HG03521 (cell line): ENCODE results near the gene ELMO1.
A peak's percentile ranks its signal among the peaks of the same experiment; 100 is the strongest.

ENCODE experiments used
- ATAC-seq: cut with Tn5 transposase; IDR thresholded peaks from one replicate; pipeline ENCODE4 v1.9.1; 2021; ENCODE audit warnings: mild to moderate bottlenecking, moderate library complexity; ENCODE audit not compliant: unreplicated experiment

ELMO1 gene

GRCh38 chr7:37376386-37376785, 72.3 kb downstream of the ELMO1 start:
- ATAC-seq: no peak

- ATAC-seq: no peak
Measured at GRCh38 chr7:37372750-37373149, 75.9 kb downstream of the ELMO1 start.

- no peak for ATAC-seq
Measured at GRCh38 chr7:37371755-37372154, 76.9 kb downstream of the ELMO1 start.

DNA sequence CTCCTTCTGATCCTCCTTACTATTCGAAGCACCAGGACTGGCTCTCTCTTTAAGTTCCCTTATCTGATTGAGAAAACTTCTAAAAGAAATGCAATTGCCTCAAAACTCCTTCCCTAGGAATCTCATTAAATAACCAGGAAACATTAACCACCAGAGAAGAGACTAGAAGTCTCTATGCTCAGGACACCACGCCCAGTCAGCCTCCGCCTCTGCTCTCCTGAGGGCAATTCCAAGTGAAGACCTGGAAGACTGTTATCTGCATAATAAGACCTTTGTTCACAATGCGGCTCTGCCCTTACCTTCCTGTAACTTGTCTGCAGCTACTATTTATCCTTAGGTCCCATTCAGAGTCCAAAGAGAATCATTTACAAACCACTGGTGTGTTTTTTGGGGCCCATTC, 78.8 kb downstream of the ELMO1 start:
- no peak for ATAC-seq

DNA sequence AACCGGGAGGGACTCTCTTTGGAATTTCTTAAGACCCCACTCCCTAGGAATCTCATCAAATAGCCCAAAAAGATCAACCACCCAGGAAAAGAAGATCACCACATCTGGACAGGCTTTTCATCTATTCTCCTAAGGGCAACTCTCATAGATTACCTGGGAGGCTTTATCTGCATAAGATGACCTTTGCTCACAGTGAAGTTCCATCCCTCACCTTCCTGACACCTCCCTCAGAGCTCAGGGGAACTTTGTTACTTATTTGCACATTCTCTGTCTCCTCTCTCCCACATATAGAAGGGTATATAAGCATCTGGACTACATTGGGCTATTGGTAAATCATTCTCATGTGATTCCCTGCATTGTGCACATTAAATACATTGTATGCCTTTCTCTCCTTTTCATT, 80.1 kb downstream of the ELMO1 start:
- ATAC-seq: no peak

DNA sequence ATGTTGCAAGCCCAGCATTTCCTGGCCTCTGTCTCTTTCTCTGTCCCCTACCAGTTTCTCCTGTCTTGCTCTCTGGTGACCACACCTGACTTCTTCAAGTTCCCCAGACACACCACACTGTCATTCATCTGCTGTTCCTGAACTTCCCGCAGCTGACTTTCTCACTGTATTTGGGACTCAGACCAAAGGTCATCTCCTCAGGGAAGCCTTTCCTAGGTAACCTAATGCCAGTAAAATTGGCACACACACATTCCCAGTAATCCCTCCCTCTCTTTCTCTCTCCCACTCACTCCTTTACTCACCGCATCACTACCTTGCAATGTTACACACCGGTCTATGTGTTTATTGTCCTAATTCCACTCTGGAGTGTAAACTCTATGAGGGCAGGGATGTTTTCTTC, 81.7 kb downstream of the ELMO1 start:
- ATAC-seq: no peak

DNA sequence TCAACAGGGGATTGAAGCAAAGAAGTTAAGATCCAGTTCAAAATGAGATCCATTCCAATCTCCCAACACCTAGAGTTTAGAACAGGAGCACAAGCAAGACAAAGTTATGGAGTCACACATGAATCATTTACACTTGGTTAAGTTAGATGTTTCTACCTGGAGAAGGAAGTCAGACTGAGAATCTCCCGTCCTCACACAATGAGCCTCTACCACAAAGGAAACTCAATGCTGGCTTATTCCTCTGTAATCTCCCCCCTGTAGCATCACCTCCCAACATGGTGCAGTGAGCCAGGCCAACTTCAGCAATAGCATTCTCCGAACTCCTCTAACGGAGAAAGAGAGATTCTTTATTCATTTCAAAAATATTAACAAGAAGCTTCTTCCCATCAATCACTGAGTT, 82.2 kb downstream of the ELMO1 start:
- no peak for ATAC-seq

- ATAC-seq: no peak
Measured at GRCh38 chr7:37365405-37365804, 83.3 kb downstream of the ELMO1 start.

- ATAC-seq: no peak
Measured at GRCh38 chr7:37364856-37365255, 83.8 kb downstream of the ELMO1 start.

- ATAC-seq: no peak
Measured at GRCh38 chr7:37363536-37364491, 84.8 kb downstream of the ELMO1 start.

GRCh38 chr7:37362802-37363201, 85.9 kb downstream of the ELMO1 start:
- no peak for ATAC-seq

DNA sequence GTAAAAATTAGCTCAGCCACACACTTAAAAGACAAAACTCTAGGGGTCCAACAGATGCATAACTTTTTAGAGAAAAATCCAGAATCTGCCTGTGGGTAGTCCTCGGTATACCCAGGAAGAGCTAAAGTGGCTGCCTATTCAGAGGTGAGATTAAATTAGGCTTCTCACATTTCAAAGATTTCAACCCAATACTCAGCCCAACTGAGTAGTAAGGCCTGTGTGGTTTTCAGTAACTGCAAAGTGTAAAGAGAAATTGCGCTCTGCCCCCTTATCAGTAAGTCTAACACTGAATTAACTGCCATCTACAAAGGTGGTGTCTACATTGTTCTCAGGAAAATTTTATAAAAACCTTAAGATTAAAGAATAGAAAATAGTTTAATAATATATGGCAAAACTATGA, 88.2 kb downstream of the ELMO1 start:
- ATAC-seq: no peak

GRCh38 chr7:37359662-37360444, 88.8 kb downstream of the ELMO1 start:
- ATAC-seq: no peak

DNA sequence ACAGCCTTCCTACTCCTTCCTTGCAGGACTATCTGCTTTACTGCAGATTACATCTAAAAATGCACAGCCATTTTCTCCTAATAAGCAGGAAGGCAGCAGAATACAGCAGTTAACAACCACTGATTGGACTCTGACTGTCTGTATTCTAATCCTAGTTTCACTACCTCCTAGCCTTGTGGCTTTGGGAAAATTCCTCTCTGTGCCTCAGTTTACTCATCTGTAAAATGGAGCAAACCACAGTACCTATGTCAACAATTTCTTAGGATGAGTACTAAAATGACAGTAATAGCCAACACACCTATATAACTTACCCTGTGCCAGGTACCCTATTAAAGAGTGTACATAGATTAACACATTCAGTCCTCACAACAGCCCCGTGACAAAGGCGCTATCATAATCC, 89.5 kb downstream of the ELMO1 start:
- ATAC-seq: no peak

DNA sequence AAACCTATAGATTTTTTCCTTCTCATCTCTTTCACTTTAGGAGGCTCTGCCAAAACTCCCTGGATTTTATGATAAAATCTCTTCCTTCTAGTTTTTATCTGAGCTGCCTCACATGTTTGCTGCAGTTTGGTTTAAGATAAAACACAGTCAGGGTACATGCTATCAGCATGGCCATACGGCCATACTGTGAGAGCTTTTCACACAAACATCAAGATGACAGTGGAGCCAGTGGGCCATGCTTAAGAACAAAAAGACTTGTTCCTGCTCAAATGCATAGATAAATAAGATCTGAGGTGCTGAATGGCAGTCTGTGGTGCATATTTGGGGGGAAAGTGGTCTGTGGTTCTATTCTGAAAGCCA, 91.0 kb downstream of the ELMO1 start:
- ATAC-seq: no peak

- ATAC-seq: no peak
Measured at GRCh38 chr7:37356911-37357636, 91.6 kb downstream of the ELMO1 start.

DNA sequence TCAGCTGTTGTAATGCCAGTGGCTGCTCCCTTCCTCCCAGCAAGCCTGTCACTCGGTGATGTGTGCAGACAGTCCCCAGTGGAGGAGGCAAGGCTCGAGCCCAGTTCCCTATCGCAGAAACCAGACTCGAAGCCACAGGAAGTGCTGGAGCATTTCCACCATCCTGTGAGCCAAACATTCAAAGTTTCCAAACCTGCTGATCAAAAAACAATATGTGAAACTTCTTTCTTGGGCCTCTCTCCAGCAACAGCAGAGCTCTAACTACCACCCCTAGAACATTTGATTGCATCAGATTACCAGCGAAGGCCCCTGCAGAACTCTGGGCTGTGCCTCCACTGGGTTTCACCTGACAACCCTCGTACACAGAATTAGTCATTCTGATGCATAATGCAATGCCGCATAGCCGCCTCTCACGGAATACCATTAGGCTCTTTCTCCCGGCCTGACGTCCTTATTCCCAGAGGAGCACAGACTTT, 94.0 kb downstream of the ELMO1 start:
- no peak for ATAC-seq

DNA sequence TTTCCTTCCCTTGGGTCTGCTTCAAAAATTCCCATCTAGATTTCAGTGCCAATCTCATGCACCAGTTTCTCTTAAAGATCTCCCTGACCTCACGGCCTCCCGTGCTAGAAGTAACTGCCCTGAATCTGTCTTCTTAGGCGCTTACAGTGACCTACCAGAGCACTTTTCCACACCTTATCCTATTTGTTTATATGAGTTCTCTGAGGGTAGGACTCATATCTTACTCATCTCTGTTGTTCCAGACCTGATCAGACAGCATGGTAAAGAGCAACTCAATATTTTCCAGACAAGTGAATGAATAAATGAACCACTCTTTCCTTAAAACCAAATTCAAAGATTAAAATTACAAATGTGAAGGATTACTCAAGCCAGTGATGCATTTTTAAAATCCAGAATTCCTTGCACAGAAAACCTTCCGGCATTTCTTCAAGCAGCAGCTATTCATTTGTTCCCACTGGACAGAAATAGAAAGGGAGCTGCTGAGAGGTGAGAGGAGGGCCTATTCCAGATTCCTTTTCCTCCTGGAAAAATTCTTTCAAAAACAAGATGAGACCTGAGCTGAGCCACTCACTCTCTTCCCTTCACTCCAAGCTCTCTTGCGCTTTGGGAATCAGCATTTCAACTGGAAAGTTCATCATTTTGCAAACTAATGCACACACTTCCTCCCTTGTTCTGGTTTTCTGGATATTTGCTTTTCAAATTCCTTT, 94.6 kb downstream of the ELMO1 start:
- ATAC-seq: no peak

GRCh38 chr7:37352974-37353948, 95.4 kb downstream of the ELMO1 start:
- peak; percentile 54 for ATAC-seq
